Measurements from ENCODE around the gene GPC6. TPM values are rescaled to one million over a fixed set of nuclear protein-coding genes. Genes with fewer than 3 reads are reported as not detected.

GPC6 gene
- polyA plus RNA-seq, 2 of the 4 experiments (the other 2 are of a cell fraction) = 8.0 to 14.4 TPM

GRCh38 chr13:94020833-94021232 is 794.2 kb downstream of the GPC6 start:
- ATAC-seq = no peak
- ChIA-PET CTCF (no interaction called here), POLR2A (no interaction called here)
- H3K9me3 ChIP-seq = no peaks in the 10 kb centered on the region
- no peak overlapping the region for H3K4me3 ChIP-seq
- FAIRE-seq = no peak
- H3K27ac ChIP-seq = no peak overlapping the region
- H3K4me2 ChIP-seq = no peak overlapping the region
- peak in 1 of 2 experiments; percentile 1 for DNase-seq (ENCODE audit: low read depth in 1 of 2, low spot score in 1 of 2)
- H3K4me1 ChIP-seq = no peaks in the 10 kb centered on the region
- TF ChIP-seq FOSL2 (IDR thresholded peaks at IDR 0.05) (peak; percentile 44; the same call in 1 of the 2 replicates), FOSL2 (CRISPR knock-in tag; IDR thresholded peaks at IDR 0.05) (peak; percentile 92), ZSCAN20 (CRISPR knock-in tag; IDR thresholded peaks at IDR 0.05) (no peak)

DNA sequence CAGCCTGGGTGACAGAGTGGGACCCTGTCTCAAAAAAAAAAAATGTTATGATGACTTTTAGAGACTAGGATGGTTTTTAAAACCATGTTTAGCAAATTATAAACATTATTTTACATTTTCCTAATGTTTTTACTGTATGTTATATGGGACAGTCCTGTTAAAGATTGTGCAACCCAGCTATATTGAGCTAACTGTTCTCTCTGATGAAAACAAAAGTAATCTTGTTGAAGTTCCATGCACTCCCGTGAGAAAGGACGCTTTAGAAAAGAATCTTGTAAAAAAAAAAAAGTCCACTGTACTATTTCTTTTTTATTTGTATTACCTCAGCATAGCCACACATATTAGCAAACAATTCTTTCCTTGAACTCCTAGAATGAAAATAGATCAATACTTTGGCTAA is 801.6 kb downstream of the GPC6 start:
- no peak for DNase-seq (ENCODE audit: low read depth in 1 of 2, low spot score in 1 of 2)
- FAIRE-seq = no peak
- ChIA-PET POLR2A (no interaction called here), CTCF (interaction anchor here (0.7 kb wide), 1 partner anchor 692 kb away, joined by 3 read pairs; no protein-coding TSS in a partner anchor)
- Histone ChIP-seq H3K4me1 (no peaks in the 10 kb centered on the region), H3K27ac (no peak overlapping the region), H3K9me3 (no peaks in the 10 kb centered on the region), H3K4me2 (no peak overlapping the region), H3K4me3 (no peak overlapping the region)
- no peak for ATAC-seq
- no peak for TF ChIP-seq RNF2 (IDR thresholded peaks at IDR 0.05; ENCODE audit: borderline replicate concordance, low read depth)
- no peak for TF ChIP-seq POLR2A (IDR thresholded peaks at IDR 0.05; ENCODE audit: low read length)
- no peak for TF ChIP-seq MAZ (IDR thresholded peaks at IDR 0.05; ENCODE audit: borderline replicate concordance, low read depth, low read length)
- no peak for TF ChIP-seq TFCP2L1 (CRISPR knock-in tag; IDR thresholded peaks at IDR 0.05)
- TF ChIP-seq GATA3 (IDR thresholded peaks at IDR 0.05; ENCODE audit: borderline replicate concordance) = no peak
- TF ChIP-seq, protein P1, sequence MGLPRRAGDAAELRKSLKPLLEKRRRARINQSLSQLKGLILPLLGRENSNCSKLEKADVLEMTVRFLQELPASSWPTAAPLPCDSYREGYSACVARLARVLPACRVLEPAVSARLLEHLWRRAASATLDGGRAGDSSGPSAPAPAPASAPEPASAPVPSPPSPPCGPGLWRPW (IDR thresholded peaks at IDR 0.05) = no peak
- TF ChIP-seq BCL3 (IDR thresholded peaks at IDR 0.05) = no peak
- WGBS (ENCODE audit: missing lambda C conversion rate) = 49% methylated on average over 2 of the region's 2 CpGs

DNA sequence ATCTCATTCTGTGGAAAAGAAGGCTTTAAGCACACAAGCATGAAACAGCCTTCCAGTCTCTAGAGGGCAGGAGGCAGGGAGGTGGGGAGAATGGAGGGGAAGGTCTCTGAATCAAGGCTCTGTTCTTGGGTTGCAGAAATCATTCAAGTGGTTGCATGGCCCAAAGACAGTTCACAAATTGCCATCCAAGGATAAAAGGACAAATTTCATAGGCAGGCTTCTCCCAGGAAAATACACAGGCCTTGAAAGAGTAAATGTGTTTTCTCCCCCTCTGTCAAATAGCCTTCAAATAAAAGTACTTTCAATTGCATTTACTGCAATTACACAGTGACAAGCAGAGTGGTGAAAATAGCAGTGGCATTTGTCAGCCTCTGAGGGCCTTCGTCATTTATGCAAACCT is 802.0 kb downstream of the GPC6 start:
- POLR2A ChIA-PET = no interaction called here
- CTCF ChIA-PET = interaction anchor here (0.7 kb wide), 1 partner anchor 693 kb away, joined by 3 read pairs; no protein-coding TSS in a partner anchor

More for the DNA sequence above, 802.0 kb downstream of the GPC6 start:
- TF ChIP-seq SMC3 (IDR thresholded peaks at IDR 0.05) (no peak), MAFK (IDR thresholded peaks at IDR 0.05; ENCODE audit: partially characterized antibody) (no peak), E2F6 (IDR thresholded peaks at IDR 0.05; ENCODE audit: borderline replicate concordance, low read depth) (no peak), RARB (CRISPR knock-in tag; IDR thresholded peaks at IDR 0.05) (no peak), CBX2 (IDR thresholded peaks at IDR 0.05; ENCODE audit: borderline replicate concordance, low read depth) (no peak), RNF2 (IDR thresholded peaks at IDR 0.05; ENCODE audit: borderline replicate concordance, low read depth) (no peak), RAD21 (conservative IDR thresholded peaks at IDR 0.05 in 1 of 2, IDR thresholded peaks at IDR 0.05 in 1 of 2) (no peak), ZFP36 (IDR thresholded peaks at IDR 0.05; ENCODE audit: borderline replicate concordance, partially characterized antibody) (no peak), SREBF2 (IDR thresholded peaks at IDR 0.05) (no peak), JUNB (IDR thresholded peaks at IDR 0.05) (no peak), EP300 (IDR thresholded peaks at IDR 0.05) (no peak), FOSL2 (IDR thresholded peaks at IDR 0.05) (no peak), FOSL2 (CRISPR knock-in tag; IDR thresholded peaks at IDR 0.05) (no peak), HMGXB4 (CRISPR knock-in tag; IDR thresholded peaks at IDR 0.05; ENCODE audit: borderline replicate concordance) (no peak), CTCF (IDR thresholded peaks at IDR 0.05) (no peak)
- TF ChIP-seq, protein P2, sequence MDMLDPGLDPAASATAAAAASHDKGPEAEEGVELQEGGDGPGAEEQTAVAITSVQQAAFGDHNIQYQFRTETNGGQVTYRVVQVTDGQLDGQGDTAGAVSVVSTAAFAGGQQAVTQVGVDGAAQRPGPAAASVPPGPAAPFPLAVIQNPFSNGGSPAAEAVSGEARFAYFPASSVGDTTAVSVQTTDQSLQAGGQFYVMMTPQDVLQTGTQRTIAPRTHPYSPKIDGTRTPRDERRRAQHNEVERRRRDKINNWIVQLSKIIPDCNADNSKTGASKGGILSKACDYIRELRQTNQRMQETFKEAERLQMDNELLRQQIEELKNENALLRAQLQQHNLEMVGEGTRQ (IDR thresholded peaks at IDR 0.05) = no peak
- DNase-seq (ENCODE audit: low read depth in 1 of 2, low spot score in 1 of 2) (no peak), FAIRE-seq (no peak), ATAC-seq (no peak)
- WGBS (ENCODE audit: missing lambda C conversion rate) = 50% methylated on average over 1 of the region's 1 CpG
- Histone ChIP-seq H3K4me1 (no peaks in the 10 kb centered on the region), H3K9me3 (no peaks in the 10 kb centered on the region), H3K4me3 (no peak overlapping the region), H3K27ac (no peak overlapping the region), H3K4me2 (no peak overlapping the region)

Data from A549 (cell line).